Measurements from ENCODE around the gene COQ8A.

DNA sequence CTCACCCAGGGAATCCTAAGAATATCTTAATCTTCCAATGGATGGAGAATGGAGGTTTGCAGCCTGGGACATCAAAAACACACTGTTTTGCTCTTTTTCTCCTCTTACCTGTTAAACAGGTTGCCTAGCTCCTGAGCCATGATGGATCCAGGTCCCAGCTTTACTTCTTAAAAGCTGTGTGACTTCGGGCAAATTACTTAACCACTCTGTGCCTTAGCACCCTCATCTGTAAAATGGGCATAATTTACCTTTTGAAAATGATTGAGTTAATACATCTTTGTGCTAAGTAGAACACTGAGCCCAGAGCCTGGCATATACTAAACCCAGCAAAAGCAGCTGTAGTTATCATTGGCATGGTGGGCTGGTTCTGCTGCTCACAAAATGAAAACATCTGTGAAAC lies 10.2 kb downstream of the COQ8A start:
- TF ChIP-seq EZH2phosphoT487 (IDR thresholded peaks at IDR 0.05; ENCODE audit: insufficient read depth, low read depth) (no peak), EZH2 (IDR thresholded peaks at IDR 0.05; ENCODE audit: insufficient read depth, poor library complexity, severe bottlenecking) (no peak)
